GM19468 (cell line): ENCODE measurements around the gene TCEA2.
"Not testable (repeated sequence)": the region's sequence is repeated elsewhere in the genome, so short reads cannot be mapped to it uniquely, and the experiment has no call there.

Experiments used
- ATAC-seq: cut with Tn5 transposase; IDR thresholded peaks from one replicate; pipeline ENCODE4 v1.9.1; 2021; ENCODE audit warnings: mild to moderate bottlenecking, moderate library complexity, moderate number of reproducible peaks; ENCODE audit not compliant: unreplicated experiment; ENCODE audit errors: extremely low read depth

The TCEA2 gene

DNA sequence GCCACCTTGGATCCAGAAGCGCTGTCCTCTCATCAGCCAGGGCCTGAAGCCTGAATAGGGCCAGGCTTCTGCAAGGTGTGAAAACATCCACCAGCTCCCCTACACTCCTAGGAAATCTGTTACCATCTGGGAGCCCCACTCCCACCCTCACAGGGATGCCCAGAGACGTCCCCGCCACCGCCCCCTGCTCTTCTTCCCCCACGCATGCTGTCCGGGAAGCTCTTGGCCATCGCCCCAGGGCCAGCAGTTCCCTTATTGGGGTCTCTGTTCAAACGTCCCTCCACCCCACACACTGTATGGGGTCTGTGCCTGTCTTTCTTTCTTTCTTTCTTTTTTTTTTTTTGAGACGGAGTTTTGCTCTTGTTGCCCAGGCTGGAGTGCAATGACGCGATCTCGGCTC, 12.6 kb downstream of the TCEA2 start:
- no peak for ATAC-seq

DNA sequence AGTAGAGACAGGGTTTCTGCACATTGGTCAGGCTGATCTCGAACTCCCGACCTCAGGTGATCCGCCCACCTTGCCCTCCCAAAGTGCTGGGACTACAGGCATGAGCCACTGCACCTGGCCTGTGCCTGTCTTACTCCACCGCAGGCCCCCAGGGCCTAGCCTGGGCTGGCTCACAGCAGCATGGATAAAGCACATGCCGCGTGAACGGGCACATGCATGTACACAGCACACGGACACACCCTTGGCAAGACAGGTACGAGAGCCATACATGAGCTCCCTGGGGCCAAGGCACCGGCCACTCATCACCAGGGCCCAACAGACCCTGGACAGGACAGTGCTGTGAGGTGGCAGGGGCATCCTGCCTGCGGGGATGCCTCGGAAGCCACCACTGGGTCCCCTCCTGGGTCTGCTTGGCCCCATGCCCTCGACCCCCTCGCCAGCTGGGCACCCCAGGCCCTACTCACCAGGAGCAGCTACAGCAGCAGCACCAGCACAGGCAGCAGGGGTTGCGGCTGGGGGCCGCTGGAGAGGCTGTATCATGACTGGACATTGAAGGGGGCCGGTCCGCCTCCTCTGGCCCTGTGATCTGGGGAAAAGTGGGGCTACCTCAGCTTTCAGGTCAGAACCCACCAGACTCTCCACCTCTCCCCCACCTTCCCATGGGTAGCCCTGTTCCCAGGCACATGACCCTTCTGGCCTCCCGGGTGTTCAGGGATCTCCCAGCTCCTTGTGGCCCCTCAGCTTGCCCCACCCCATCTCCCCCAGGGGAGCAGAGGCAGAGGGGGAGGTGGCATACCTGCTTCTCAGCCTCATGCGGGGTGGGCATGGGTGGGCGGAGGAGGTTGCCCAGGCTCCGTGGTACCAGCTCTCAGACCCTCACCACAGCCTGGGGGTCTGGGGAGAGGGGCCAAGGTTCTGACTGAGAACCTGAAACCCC, 13.3 kb downstream of the TCEA2 start:
- no peak for ATAC-seq

DNA sequence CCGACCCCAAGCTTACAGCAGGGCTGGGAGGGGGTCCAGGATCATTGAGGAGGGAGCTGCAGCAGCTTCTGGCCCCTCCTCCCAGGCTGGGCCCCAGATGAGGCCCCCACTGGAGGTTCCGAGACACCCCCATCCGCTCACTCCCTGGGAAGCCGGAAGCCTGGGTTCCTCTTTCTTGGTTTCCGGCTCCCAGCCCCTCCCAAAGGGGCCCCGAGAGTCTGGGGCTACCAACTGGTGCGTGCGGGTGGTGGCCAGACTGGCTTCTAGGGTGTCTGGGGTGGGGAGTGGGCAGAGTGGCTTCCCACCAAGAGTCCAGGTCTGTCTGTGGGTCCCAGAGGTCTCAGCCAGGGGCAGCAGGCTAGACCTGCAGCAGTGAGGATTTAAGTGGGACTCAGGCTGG, 14.1 kb downstream of the TCEA2 start:
- ATAC-seq: no peak

DNA sequence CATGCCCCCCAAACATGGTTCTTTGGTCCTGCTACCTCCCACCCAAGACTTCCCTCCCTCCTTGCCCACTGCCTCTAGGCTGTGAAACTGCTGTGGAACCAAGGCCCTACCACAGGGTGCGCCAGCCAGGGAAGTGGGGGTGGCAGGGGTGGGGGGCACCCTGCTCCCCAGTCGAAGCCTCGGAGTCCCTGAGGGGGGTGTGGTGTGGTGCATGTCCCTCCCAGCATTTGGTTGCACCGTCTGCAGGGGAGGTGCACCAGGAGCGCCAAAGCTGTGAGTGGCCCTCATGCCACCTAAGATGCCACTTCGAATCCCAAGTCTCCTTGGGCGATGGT, 14.5 kb downstream of the TCEA2 start:
- no peak for ATAC-seq

DNA sequence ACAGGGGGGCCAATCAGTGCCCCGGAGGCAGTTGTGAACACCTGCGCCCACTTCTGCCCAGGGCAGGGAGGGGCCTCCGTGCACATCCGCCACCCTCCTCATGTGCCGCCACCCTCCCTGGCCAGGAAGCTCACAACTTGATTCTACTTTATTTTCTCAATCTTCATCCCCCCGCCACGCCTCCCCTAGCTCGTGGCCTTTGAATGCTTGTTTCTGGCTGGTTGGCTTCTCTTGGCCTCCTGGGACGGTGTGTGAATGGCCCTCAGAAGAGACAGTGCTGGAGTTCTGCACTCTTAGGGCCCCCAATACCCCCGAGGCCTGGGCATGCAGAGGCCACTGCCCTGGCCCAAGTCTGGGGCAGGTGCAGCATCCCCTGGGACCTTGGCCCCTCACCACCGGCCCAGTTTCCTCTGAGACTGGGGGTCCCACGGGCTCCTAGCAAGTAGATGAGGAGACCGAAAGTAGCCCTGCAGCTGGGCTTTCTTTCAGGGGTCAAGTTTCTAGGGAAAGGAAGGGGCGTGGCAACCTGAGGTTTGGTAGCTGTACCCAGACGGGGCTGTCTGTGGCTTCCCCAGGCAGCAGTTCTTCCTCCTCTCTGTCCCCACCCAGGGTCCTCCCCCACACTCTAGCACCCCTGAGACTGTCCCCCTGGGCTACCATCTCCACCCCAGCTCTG, 15.0 kb downstream of the TCEA2 start:
- ATAC-seq: no peak

DNA sequence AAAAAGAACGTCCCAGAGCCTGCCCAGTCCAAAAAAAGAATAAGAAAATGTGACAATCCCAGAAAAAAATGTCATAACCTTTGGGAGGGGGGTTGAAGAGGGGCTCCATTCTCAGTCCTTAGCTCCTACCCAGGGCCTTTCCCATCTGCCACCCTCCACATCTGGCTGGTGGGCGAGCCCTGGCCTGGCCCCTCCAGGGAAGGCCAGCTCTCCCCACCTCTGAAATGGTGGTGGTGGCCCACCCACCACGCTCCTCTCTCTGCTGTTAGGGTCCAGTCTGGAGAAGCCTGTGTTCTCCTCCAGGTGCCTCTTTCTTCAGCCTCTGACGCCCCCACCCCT, 15.9 kb downstream of the TCEA2 start:
- no peak for ATAC-seq

DNA sequence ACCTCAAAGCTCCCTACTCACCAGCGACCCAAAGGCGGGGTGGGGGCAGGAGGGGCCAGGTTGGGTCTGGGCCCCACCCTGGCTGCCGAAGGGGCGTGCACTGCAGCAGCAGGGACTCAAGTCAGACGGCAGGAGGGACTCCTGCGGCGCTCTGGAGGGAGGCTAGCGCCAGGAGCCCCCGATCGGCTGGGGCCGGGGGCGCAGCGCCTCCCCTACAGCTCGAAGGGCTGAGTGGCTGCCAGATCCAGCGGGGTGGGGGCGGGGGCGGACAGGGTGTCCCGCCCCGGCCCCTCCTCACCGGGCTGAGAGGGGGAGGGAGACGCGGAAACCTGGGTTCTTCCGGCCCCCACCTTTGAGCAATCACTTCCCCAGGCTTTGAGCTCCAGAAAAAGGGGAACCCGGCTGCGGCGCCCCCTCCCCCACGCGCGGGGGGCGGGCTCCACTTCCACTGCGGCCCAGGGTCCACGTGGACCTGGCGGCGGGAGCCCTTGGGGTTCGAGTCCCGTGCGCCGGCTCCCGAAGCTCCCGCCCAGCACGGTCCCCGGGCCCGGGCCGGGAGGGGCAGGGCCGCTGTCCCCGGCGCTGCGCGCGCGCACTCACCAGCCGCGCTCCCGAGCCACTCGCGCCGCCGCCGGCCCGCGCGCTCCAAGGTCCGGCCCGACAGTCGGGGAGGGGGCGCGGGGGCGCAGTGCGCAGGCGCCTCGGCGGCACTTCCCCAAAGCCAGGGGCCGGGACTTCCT, 16.4 kb downstream of the TCEA2 start, which contains the start of gene RGS19:
RGS19 (minus strand) TSS at position 246 of the 740 bp plus-strand sequence. CDS start 2,632 bp downstream, outside the sequence.
- ATAC-seq: no peak

DNA sequence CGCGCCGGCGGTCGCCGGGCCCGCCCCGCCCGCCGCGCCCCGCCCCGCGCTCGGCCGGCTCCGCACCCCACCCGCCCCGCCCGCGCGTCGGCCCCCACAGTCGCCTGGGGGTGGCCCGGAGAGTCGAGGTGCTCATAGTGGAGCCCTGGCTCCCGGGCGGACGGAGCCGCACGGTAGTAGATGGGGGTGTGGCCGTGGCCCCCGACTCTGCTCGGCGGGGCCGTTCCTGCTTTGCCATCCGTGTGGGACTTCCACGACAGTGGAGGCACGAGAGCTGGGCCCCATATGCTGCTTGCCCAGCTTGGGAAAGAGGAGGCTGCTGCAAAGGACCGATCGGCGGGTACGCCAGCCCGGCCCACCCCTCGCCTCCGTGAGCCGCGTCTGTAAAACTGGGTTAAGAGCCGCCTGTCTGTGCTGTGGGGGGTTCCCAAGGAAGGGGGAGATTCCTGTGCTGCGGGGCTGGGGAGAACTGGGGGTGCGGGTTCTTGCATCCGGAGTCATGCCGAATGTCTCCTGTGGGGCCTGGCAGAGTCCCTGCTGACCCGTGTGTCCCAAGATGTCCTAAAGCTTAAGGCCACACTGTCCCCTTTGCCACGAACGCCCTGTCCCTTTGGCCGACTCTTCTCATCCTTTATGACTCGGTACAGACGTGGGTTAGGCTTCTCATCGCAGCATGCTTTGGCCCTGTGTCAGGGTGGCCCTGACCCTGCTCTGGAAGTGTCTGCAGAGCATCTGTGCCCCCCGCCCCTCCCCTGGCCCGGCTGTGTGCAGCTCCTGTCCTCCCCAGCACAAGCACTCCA, 17.2 kb downstream of the TCEA2 start, which contains the start of gene OPRL1:
OPRL1 (plus strand) TSS at position 70 of the 800 bp plus-strand sequence. CDS start 12,639 bp downstream, outside the sequence.
- no peak for ATAC-seq

DNA sequence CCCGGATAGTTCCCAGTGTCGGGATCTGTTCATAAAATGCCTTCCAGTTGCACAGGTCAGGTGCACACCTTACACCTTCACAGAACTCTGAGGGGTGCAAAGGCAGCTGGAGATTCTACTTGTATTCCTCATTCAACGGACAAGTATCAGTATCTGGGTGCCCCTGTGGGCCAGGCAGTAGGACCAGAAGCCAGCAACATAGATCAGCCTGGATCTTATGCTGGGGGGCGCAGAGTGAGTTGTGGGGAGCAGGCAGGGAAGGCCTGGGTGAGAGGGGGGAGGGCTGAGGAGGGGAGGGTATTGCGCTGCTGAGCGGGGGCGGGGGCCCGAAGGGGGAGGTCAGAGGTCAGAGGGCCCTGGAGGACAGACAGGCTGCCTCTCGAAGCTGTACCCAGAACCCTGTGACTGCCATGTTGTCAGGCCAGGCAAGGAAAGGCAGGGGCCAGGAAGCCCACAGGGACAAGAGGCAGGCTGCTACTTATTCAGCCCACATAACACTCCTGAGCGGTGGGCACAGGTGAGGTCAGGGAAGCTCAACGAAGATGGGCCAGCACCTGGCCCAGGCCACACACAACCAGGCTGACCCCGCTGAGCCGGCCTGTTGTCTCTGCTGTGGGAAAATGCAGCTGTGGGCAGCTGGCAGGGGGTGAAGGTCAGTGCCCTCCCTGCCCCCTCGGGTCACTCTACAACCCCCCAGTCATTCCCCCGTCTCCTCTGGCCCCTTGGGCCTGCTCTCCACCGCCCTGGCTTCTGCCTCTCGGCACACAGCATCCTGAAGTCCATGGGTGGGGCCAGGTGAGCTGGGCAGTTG, 18.0 kb downstream of the TCEA2 start:
- no peak for ATAC-seq

DNA sequence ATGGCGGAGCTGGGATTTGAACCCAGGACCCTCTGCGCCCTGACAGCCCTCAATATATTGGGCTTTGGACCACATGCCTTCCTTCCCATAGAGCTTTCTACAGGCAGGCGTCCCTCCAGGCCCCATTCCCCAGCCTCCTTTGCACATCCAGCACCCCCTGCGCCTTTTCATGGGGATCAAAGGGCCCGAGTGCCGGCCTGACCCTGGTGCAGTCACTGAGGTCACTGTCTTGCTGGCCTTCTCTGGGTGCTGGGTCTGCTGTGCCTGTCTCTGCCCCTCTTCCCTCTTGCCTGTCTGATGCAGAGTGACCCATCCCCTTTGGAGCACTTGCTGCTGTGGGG, 18.6 kb downstream of the TCEA2 start:
- ATAC-seq: no peak

DNA sequence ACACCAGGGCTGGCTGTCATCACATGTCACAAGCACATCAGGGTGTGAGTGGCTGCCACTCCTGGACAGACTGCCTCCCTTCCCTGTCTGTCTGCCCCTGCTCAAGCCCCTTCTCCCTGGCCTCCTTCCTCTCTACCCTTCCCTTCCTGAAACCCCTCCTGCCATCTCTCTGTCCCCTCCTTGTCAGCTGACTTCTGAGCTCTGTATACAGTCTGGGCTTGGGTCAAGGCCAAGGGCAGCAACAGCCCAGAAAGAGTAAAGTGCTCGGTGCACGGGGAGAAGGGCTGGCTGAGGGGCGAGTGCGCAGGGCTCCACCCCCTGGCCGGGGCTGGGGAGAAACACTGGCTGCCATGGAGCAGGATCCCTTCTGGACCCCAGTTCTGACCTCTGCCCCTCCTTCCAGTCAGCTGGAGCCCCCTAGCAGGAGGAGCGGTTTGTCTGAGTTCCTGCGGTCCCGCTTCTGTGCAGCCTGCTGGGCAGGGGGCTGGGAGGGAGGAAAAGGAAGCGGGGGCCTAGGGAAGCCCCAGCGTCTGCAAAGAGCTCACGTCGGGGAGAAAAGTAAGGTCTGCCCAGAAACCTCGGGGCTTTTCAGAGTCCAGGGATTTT, 19.2 kb downstream of the TCEA2 start:
- ATAC-seq: no peak

DNA sequence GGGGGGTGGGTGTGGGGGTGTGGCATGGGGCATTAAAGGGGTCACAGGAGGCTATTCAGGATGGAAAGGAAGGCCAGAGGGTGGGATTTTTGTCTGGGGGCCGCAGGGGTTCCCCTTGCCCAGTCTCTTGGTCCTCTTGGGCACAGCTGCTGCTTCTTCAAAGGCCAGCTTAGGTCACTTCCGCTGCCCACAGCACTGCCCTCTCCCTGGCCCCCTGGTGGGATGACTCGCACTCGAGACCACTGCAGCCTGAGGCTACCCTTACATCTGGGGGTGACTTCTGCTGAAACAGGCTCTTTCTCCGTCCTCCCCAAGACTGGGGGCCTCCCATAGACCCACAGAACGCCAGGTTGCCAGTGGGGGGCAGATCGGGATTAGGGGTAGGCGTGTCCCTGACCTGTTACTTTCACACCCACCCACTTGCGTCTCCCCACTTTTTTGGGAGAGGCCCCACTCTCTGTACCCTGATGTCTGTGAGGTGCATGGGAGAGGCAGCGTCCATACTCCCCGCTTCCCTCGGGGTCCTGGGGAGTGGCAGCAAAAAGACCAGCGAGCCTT, 19.9 kb downstream of the TCEA2 start:
- no peak for ATAC-seq

DNA sequence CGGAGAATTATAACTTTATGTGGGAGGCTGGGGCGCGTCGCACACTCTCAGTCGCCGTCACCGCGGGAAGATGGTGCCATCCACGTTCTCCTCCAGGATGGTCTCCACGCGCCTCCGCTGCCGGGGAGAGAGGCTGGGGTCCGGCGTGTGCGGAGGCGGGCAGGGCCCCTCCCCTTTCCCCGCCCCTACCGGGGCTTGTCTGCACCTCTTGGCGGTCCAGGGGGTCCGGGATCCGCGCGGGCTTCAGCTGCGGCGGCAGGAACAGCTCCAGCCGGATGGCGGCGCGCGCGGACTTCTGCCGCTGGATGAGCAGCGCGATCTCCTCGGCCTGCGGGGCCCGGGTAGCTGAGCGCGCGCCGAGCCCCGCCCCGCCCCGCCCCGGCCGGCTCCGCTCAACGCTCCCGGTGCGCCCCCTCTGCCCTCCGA, 20.4 kb downstream of the TCEA2 start:
- ATAC-seq: no peak

DNA sequence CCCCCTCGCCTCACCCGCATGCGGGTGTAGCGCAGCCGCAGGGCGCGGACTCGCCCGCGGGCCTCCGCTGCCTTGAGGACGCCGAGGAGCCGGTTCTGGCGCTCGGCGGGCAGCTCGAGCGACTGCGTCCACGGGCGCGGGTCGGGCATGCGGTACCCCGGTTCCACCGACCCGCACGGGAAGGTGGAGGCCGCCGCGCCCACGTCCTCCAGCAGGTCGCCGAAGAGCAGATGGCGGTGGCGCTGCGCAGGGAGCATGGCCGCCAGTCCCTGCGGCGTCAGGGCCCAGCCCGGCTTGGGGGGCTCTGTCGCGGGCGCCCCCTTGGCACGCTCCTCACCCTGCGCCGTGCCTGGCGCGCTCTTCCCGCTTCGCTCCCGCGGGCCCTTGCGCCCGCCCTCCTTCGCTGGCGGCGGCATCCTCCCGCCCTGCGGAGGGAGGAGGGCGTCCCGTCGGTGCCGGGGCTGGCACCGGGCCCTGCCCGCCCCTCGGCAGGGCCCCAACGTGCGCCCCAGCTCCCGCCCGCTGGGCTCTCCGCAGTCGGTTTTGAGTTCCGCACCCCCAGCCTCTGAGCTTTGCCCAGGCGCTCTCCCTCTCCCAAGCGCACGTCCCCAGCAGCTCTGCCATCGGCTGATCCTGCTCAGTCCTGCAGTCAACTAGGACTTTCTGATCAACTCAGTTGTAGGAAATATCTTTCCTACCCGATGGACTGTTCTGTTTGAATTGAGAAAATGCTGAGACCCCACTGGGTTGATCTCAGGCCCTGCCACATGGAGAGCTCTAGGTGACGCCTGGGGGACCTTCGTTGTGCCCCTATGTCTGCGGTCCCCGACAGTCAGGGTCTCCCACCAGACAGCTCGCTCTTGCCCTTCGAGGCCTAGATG, 21.0 kb downstream of the TCEA2 start, which contains the start of gene LKAAEAR1:
LKAAEAR1 (minus strand) TSS at position 595 of the 881 bp plus-strand sequence; CDS start at position 416, 179 bp downstream.
- no peak for ATAC-seq

DNA sequence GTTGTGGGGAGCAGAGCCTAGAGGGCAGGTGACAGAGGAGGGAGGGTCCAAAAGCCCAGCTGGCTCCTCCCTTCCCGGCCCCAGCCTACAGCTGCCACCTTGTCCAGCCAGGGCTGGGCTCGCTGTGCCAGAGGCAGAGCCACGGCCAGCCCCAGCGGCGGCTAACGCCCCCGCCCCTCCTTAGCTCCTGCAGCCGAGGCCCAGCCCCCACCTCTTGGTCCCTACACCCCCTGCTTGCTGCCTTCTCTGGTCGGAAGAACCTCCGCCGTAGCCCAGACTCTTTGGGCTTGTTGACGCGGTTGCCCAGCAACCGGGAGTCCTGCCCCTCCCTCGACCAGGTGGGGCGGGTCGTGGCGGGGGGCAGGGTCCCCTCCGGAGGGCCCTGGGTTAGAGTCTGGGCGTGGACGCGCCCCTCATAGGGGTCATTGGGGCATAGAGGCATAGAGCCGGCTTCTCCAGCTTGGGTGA, 21.7 kb downstream of the TCEA2 start:
- ATAC-seq: no peak

DNA sequence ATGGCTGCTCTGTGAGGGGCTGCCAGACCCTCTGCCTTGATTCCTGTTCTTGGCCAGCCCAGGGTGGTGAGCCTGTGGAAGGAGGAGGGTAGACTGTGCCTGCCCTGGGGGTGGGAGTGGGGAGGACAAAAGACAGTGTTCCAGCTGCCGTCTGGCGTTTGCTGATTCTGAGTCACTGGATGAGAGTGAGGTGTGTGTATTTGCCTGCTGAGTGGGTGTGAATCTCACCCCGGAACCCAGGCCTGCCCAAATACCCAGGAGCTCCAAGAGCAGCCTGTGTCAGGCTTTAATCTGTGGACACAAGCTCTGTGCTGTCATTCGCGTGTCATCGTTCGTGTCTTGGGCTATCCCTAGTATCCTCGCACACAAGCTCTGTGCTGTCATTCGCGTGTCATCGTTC, 23.8 kb downstream of the TCEA2 start:
- ATAC-seq: no peak

DNA sequence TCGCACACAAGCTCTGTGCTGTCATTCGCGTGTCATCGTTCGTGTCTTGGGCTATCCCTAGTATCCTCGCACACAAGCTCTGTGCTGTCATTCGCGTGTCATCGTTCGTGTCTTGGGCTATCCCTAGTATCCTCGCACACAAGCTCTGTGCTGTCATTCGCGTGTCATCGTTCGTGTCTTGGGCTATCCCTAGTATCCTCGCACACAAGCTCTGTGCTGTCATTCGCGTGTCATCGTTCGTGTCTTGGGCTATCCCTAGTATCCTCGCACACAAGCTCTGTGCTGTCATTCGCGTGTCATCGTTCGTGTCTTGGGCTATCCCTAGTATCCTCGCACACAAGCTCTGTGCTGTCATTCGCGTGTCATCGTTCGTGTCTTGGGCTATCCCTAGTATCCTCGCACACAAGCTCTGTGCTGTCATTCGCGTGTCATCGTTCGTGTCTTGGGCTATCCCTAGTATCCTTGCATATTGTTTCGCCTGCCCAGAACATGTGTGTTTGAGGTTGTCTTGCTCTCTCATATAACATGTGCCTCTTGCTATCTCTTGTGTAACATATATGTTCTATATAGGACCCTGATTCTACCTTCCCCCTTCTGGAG, 24.3 kb downstream of the TCEA2 start:
- not testable (repeated sequence) for ATAC-seq
